Measurements from ENCODE around the gene ZBTB11.

- TF ChIP-seq GATA2 (IDR thresholded peaks at IDR 0.05; ENCODE audit: low read depth, low read length) (no peak), GATA3 (IDR thresholded peaks at IDR 0.05; ENCODE audit: low read depth, low read length) (no peak)
Measured at GRCh38 chr3:101631098-101631796, 45.7 kb downstream of the ZBTB11 start.
